Measurements from ENCODE around the gene C1QB.

DNA sequence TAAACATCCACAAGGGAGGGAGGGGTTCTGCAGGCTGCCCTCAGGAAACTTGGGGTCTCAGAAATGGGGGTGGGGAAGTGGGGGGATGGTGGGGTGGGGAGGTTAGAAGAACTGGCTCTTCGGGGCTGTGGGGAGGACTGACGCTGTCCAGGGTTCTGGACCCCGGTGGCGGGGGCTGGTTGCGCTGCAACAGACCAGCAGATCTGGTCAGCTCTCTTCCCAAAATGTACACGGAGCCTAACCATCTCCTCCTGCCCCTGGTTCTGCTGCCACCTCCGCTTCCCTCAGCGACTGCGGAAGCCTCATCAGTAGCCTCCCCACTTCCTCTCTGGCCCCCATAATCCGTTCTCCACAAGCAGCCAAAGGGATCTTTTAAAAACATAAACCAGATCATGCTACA, 45.9 kb upstream of the C1QB start:
- TF ChIP-seq, protein P1, sequence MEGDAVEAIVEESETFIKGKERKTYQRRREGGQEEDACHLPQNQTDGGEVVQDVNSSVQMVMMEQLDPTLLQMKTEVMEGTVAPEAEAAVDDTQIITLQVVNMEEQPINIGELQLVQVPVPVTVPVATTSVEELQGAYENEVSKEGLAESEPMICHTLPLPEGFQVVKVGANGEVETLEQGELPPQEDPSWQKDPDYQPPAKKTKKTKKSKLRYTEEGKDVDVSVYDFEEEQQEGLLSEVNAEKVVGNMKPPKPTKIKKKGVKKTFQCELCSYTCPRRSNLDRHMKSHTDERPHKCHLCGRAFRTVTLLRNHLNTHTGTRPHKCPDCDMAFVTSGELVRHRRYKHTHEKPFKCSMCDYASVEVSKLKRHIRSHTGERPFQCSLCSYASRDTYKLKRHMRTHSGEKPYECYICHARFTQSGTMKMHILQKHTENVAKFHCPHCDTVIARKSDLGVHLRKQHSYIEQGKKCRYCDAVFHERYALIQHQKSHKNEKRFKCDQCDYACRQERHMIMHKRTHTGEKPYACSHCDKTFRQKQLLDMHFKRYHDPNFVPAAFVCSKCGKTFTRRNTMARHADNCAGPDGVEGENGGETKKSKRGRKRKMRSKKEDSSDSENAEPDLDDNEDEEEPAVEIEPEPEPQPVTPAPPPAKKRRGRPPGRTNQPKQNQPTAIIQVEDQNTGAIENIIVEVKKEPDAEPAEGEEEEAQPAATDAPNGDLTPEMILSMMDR (IDR thresholded peaks at IDR 0.05) = no peak
- no peak for TF ChIP-seq POLR2A (IDR thresholded peaks at IDR 0.05)

Data from right lobe of liver (tissue), 4 donors.